CD4-positive, alpha-beta T cell (primary cell): ENCODE results near the gene PARD3B. TPM values are rescaled to one million over a fixed set of nuclear protein-coding genes. Genes with fewer than 3 reads are reported as not detected.

Source experiments
- ATAC-seq: fragments of 200-7000 bp; cut with Tn5 transposase; one replicate; pipeline ENCODE4 v1.10.0; 2022; ENCODE audit warnings: mild to moderate bottlenecking; ENCODE audit not compliant: poor library complexity
- CTCF ChIA-PET: fragments of 350-600 bp; sonication (Branson Sonifier 250); formaldehyde crosslinking; loops from one replicate; lab custom pipeline; 2021; ENCODE audit warnings: antibody characterized with exemption, inconsistent platforms; lab: Charles Lee
- POLR2A ChIA-PET: fragments of 350-600 bp; sonication (Branson Sonifier 250); formaldehyde crosslinking; loops from one replicate; lab custom pipeline; 2021; ENCODE audit warnings: antibody characterized with exemption, inconsistent platforms; lab: Charles Lee
- DNase-seq, 14 experiments: peaks; one replicate each; pipeline ENCODE4 v3.0.0-alpha.2; 2013 to 2020; ENCODE audit warnings: mixed read lengths in 2 of 14
- H3K27ac ChIP-seq, 2 donors: one replicate each; pipeline versions ENCODE4 v1.5.1 to v1.7.0; 2013; ENCODE audit warnings: low read length in 2 of 2, low read depth in 1 of 2, mild to moderate bottlenecking in 1 of 2
- H3K27me3 ChIP-seq, 2 experiments: 1 replicate in 1 of 2; 2 replicates in 1 of 2; pipeline versions ENCODE4 v1.6.1 to v1.7.0; 2013; ENCODE audit warnings: low read length in 2 of 2, control low read depth in 1 of 2, mild to moderate bottlenecking in 1 of 2, moderate library complexity in 1 of 2; ENCODE audit not compliant: insufficient read depth in 2 of 2, control insufficient read depth in 1 of 2
- H3K36me3 ChIP-seq: one replicate; pipeline ENCODE4 v1.6.1; 2013; ENCODE audit warnings: low read length, control low read depth; ENCODE audit not compliant: insufficient read depth
- H3K4me1 ChIP-seq: one replicate; pipeline ENCODE4 v1.6.1; 2013; ENCODE audit warnings: low read length, control low read depth; ENCODE audit not compliant: insufficient read depth
- H3K4me3 ChIP-seq: one replicate; pipeline ENCODE4 v1.5.1; 2013; ENCODE audit warnings: mild to moderate bottlenecking, low read length, moderate library complexity
- H3K9me3 ChIP-seq, 2 experiments: 1 replicate in 1 of 2; 2 replicates in 1 of 2; pipeline versions ENCODE4 v1.6.1 to v1.7.0; 2013; ENCODE audit warnings: low read length in 2 of 2, mild to moderate bottlenecking in 2 of 2, control low read depth in 1 of 2, moderate library complexity in 1 of 2; ENCODE audit not compliant: control insufficient read depth in 1 of 2, insufficient read depth in 1 of 2
- H3K27ac Mint-ChIP-seq: one replicate; pipeline ENCODE4 v1.8.0; 2020; ENCODE audit warnings: mixed read lengths
- H3K27me3 Mint-ChIP-seq: one replicate; pipeline ENCODE4 v1.8.0; 2021; ENCODE audit warnings: mixed read lengths
- H3K36me3 Mint-ChIP-seq: one replicate; pipeline ENCODE4 v1.8.0; 2021; ENCODE audit warnings: low read depth, mixed read lengths
- H3K4me1 Mint-ChIP-seq: one replicate; pipeline ENCODE4 v1.8.0; 2021; ENCODE audit warnings: low read depth, mixed read lengths
- H3K4me3 Mint-ChIP-seq: one replicate; pipeline ENCODE4 v1.8.0; 2020; ENCODE audit warnings: mild to moderate bottlenecking, mixed read lengths
- H3K9me3 Mint-ChIP-seq: one replicate; pipeline ENCODE4 v1.8.0; 2020; ENCODE audit warnings: mixed read lengths
- CTCF ChIP-seq: fragments of 200-600 bp; IDR thresholded peaks from one replicate; pipeline ENCODE4 v1.8.0; 2022; ENCODE audit warnings: antibody characterized with exemption, mild to moderate bottlenecking
- intact Hi-C, 2 experiments: fragments of 100-400 bp; cut with DNase I in 1 of 2; cut with micrococcal nuclease in 1 of 2; formaldehyde crosslinking; loops; one replicate each; pipeline versions ENCODE4 v1.15.1 to v1.9.0; 2023 to 2025; cut with DNase I, micrococcal nuclease
- total RNA-seq, 174 experiments: library from RNA in 2 of 174; stranded (reverse) in 2 of 174; gene quantifications; one replicate each; pipeline ENCODE4 v1.2.3 and lab custom pipeline; 2021 to 2026

PARD3B gene
- total RNA-seq, 2 experiments from 2014 or later, result 0.87 to 1.9 TPM

GRCh38 chr2:204896146-204896545 lies 350.9 kb downstream of the PARD3B start:
- Mint-ChIP-seq H3K27ac (no peak overlapping the region), H3K27me3 (no peaks in the 10 kb centered on the region), H3K4me3 (no peak overlapping the region), H3K36me3 (peaks cover 11% of the 10 kb centered on the region), H3K4me1 (peaks cover 17% of the 10 kb centered on the region), H3K9me3 (peaks cover 7% of the 10 kb centered on the region)
- TF ChIP-seq CTCF, result no peak
- Histone ChIP-seq H3K27ac (no peak overlapping the region), H3K4me1 (no peaks in the 10 kb centered on the region), H3K27me3 (no peaks in the 10 kb centered on the region), H3K36me3 (no peaks in the 10 kb centered on the region), H3K4me3 (no peak overlapping the region), H3K9me3 (peaks cover 0 to 3% of the 10 kb centered on the region in 2 experiments)
- intact Hi-C loops, result no loop called here
- ChIA-PET POLR2A (no interaction called here), CTCF (no interaction called here)
- no peak for DNase-seq
- no peak for ATAC-seq

- no peaks in the 10 kb centered on the region for H3K27me3 Mint-ChIP-seq
- H3K9me3 Mint-ChIP-seq, result peaks cover 7% of the 10 kb centered on the region
- Histone ChIP-seq H3K4me1 (no peaks in the 10 kb centered on the region), H3K27me3 (no peaks in the 10 kb centered on the region), H3K4me3 (no peak overlapping the region), H3K27ac (no peak overlapping the region), H3K9me3 (peaks cover 0 to 12% of the 10 kb centered on the region in 2 experiments), H3K36me3 (no peaks in the 10 kb centered on the region)
- no peak for TF ChIP-seq CTCF
- H3K27ac Mint-ChIP-seq, result no peak overlapping the region
- POLR2A ChIA-PET, result no interaction called here
- ATAC-seq (no peak), DNase-seq (no peak)
- intact Hi-C loops, result no loop called here
- H3K4me3 Mint-ChIP-seq, result no peak overlapping the region
- CTCF ChIA-PET, result no interaction called here
- peaks cover 17% of the 10 kb centered on the region for H3K4me1 Mint-ChIP-seq
- H3K36me3 Mint-ChIP-seq, result peaks cover 11% of the 10 kb centered on the region
These were observed 352.3 kb downstream of the PARD3B start for GRCh38 chr2:204897561-204897960.

GRCh38 chr2:204898928-204899640 lies 353.8 kb downstream of the PARD3B start:
- H3K27me3 Mint-ChIP-seq, result no peaks in the 10 kb centered on the region
- H3K4me3 ChIP-seq, result no peak overlapping the region
- ChIA-PET POLR2A (no interaction called here), CTCF (no interaction called here)
- no peak overlapping the region for H3K4me3 Mint-ChIP-seq
- H3K4me1 Mint-ChIP-seq, result peaks cover 16% of the 10 kb centered on the region
- intact Hi-C loops, result no loop called here
- no peak for TF ChIP-seq CTCF
- H3K9me3 Mint-ChIP-seq, result peaks cover 7% of the 10 kb centered on the region
- DNase-seq, result no peak
- peaks cover 11% of the 10 kb centered on the region for H3K36me3 Mint-ChIP-seq
- no peaks in the 10 kb centered on the region for H3K27me3 ChIP-seq
- no peak overlapping the region for H3K27ac Mint-ChIP-seq
- no peaks in the 10 kb centered on the region for H3K4me1 ChIP-seq
- H3K9me3 ChIP-seq, result peaks cover 0 to 12% of the 10 kb centered on the region in 2 experiments
- H3K36me3 ChIP-seq, result no peaks in the 10 kb centered on the region
- no peak overlapping the region for H3K27ac ChIP-seq
- no peak for ATAC-seq
